DND-41 (cell line): ENCODE measurements around the gene PDLIM5.

Experiments used
- EZH2 ChIP-seq: IDR thresholded peaks from 3 replicates; pipeline ENCODE4 v1.6.1; 2012; ENCODE audit warnings: borderline replicate concordance, low read depth, mild to moderate bottlenecking, moderate library complexity, low read length, inconsistent platforms; ENCODE audit not compliant: severe bottlenecking
- TF ChIP-seq, protein P1 (sequence below): IDR thresholded peaks from 2 replicates; pipeline ENCODE4 v1.5.1; 2012; ENCODE audit warnings: borderline replicate concordance, low read length, moderate library complexity, mild to moderate bottlenecking; ENCODE audit not compliant: poor library complexity, severe bottlenecking; ENCODE audit errors: extremely low read depth

DNA sequence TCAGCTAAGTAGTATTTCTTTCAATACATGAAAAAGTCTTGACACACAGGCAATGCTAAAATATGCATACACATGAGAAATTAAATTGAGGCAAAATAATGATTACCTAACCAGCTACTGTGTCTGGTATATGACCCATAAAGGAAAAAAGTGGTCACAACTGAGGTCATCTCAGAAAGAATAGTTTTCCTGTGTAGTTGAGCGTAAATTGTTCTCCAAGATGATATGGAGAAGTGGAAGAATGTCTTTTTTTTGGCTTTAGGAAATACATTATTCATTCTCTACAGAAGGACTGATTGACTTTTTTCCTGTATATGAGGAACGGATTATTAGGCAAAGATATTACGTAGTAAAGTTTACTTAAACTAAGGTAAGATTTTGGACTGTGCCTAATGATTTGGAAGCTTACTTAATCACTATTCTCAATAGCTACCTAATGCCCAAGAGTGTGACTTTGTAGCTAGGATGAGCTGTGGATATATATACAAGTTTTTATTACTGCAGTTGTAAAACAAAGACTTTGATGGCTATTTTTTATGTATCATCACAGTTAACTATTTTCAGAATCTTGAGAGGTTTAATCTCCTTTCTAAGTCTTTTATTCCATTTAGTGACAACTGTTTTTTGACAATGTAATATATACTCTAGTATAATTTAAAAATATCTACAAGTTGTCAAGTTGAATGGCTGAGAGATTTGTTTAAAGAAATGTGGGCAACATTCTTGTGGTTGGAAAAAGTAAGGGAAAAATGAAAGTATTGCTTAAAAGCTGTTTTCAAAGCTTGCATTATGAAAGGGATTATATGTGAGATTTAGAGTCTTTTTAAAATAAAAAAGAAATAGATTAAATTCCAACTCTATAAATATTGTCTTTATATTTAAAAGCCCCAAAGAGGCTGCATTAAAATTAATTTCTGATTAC is 100.2 kb downstream of the PDLIM5 start:
- no peak for TF ChIP-seq EZH2
- TF ChIP-seq, protein P1, sequence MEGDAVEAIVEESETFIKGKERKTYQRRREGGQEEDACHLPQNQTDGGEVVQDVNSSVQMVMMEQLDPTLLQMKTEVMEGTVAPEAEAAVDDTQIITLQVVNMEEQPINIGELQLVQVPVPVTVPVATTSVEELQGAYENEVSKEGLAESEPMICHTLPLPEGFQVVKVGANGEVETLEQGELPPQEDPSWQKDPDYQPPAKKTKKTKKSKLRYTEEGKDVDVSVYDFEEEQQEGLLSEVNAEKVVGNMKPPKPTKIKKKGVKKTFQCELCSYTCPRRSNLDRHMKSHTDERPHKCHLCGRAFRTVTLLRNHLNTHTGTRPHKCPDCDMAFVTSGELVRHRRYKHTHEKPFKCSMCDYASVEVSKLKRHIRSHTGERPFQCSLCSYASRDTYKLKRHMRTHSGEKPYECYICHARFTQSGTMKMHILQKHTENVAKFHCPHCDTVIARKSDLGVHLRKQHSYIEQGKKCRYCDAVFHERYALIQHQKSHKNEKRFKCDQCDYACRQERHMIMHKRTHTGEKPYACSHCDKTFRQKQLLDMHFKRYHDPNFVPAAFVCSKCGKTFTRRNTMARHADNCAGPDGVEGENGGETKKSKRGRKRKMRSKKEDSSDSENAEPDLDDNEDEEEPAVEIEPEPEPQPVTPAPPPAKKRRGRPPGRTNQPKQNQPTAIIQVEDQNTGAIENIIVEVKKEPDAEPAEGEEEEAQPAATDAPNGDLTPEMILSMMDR, result no peak
